ENCODE data around the gene NUP210L.
"Not testable (repeated sequence)": the region's sequence is repeated elsewhere in the genome, so short reads cannot be mapped to it uniquely, and the experiment has no call there.

The NUP210L gene

GRCh38 chr1:154115180-154115579 is 39.7 kb downstream of the NUP210L start:
- no peak for TF ChIP-seq CTCF (IDR thresholded peaks at IDR 0.05; ENCODE audit: insufficient read depth, low read depth, low read length, missing control alignments)
- DNase-seq (ENCODE audit: low read depth), result peak; percentile 13
- no peak overlapping the region for H3K4me3 ChIP-seq (ENCODE audit: low read depth, low read length)

- H3K4me3 ChIP-seq (ENCODE audit: low read depth, low read length), result no peak overlapping the region
- no peak for TF ChIP-seq CTCF (IDR thresholded peaks at IDR 0.05; ENCODE audit: insufficient read depth, low read depth, low read length, missing control alignments)
- DNase-seq (ENCODE audit: low read depth), result no peak
Measured at GRCh38 chr1:154104433-154105082, 50.3 kb downstream of the NUP210L start.

- H3K4me3 ChIP-seq (ENCODE audit: low read depth, low read length); DNase-seq (ENCODE audit: low read depth): not testable (repeated sequence)
Measured at GRCh38 chr1:154100141-154100540, 54.7 kb downstream of the NUP210L start.

- H3K4me3 ChIP-seq (ENCODE audit: low read depth, low read length), result no peak overlapping the region
- DNase-seq (ENCODE audit: low read depth), result no peak
- no peak for TF ChIP-seq CTCF (IDR thresholded peaks at IDR 0.05; ENCODE audit: insufficient read depth, low read depth, low read length, missing control alignments)
Measured at GRCh38 chr1:154097873-154098272, 57.0 kb downstream of the NUP210L start.

- DNase-seq (ENCODE audit: low read depth), result no peak
- no peak for TF ChIP-seq CTCF (IDR thresholded peaks at IDR 0.05; ENCODE audit: insufficient read depth, low read depth, low read length, missing control alignments)
- H3K4me3 ChIP-seq (ENCODE audit: low read depth, low read length), result no peak overlapping the region
Measured at GRCh38 chr1:154095456-154096060, 59.3 kb downstream of the NUP210L start.

- DNase-seq (ENCODE audit: low read depth), result no peak
- no peak overlapping the region for H3K4me3 ChIP-seq (ENCODE audit: low read depth, low read length)
- no peak for TF ChIP-seq CTCF (IDR thresholded peaks at IDR 0.05; ENCODE audit: insufficient read depth, low read depth, low read length, missing control alignments)
Measured at GRCh38 chr1:154094411-154094810, 60.5 kb downstream of the NUP210L start.

- DNase-seq (ENCODE audit: low read depth), result no peak
- no peak overlapping the region for H3K4me3 ChIP-seq (ENCODE audit: low read depth, low read length)
- no peak for TF ChIP-seq CTCF (IDR thresholded peaks at IDR 0.05; ENCODE audit: insufficient read depth, low read depth, low read length, missing control alignments)
Measured at GRCh38 chr1:154093699-154094098, 61.2 kb downstream of the NUP210L start.
